Stimulated activated CD4-positive, alpha-beta T cell treated with anti-CD3 and anti-CD28 coated beads, Interleukin-12 subunit alpha, Interleukin-12 subunit beta, amount 100 ng/mL, for 4 hours (primary cell): ENCODE results near the gene MSI2.

Experiments used
- DNase-seq: peaks from one replicate; pipeline ENCODE4 v3.0.0-alpha.2; 2020

Gene MSI2

GRCh38 chr17:57655553-57655952 is 399.2 kb downstream of the MSI2 start:
- DNase-seq: no peak

DNA sequence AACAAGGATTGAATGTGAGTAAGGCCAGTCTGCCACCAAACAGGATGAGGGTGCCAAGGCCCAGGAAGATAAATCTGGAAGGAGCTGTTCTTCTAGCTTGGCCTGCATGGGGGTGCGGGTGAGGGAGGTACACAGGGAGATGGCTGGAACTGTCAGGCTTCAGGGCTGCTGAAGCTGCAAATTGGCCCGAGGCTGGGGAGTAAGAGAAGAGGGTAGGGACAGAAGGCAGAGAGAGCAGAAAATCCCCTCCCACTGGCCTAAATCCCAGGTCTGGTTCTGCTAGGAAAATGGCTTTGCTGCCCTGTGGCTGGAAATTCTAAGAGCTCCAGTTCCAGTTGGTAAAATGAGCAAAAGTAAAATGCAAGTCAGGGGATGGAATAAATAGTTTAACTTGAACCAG is 400.9 kb downstream of the MSI2 start:
- DNase-seq: no peak

- no peak for DNase-seq
These were observed 405.7 kb downstream of the MSI2 start for GRCh38 chr17:57662041-57662440.

GRCh38 chr17:57662644-57663308 is 406.5 kb downstream of the MSI2 start:
- DNase-seq: peak; percentile 25

DNA sequence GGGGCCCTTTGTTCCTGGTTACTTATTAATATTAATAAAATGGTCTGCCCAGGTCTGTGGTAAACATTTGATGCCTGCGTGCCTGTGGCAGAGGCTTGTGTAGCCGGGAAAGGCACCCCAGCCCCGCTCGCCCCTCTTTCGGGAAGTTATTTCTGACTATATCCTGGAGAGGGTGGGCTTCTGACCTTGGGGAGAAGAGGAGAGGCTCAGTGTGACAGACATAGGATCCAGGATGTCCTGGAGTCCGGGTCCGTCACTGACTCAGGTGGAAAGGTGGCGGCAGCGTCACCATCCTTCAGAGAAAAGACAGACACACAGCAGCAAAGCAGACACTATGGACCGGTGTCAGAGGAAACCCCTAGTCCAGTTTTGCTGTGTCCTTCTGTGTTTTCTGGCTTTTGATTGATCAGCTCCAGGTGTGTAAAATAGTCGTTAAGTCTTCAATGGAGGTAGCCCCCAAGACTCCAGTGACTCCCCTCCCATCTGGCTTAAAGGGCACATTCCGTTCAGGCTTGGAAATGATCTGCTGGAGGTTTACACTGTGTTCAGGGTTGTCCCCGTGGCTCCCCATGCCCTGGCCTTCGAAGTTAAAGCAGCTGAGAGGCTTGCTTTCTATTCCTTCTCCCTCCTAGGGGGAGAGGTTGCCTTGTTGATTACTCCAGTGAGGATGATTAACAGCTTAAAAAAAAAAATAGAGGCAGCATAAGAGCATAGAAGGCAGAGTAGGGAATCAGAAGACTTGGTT is 407.2 kb downstream of the MSI2 start:
- no peak for DNase-seq

GRCh38 chr17:57665128-57665527 is 408.8 kb downstream of the MSI2 start:
- no peak for DNase-seq

- no peak for DNase-seq
These were observed 409.4 kb downstream of the MSI2 start for GRCh38 chr17:57665696-57666095.

- no peak for DNase-seq
These were observed 410.0 kb downstream of the MSI2 start for GRCh38 chr17:57666201-57666870.

GRCh38 chr17:57666946-57667345 is 410.6 kb downstream of the MSI2 start:
- DNase-seq: no peak

DNA sequence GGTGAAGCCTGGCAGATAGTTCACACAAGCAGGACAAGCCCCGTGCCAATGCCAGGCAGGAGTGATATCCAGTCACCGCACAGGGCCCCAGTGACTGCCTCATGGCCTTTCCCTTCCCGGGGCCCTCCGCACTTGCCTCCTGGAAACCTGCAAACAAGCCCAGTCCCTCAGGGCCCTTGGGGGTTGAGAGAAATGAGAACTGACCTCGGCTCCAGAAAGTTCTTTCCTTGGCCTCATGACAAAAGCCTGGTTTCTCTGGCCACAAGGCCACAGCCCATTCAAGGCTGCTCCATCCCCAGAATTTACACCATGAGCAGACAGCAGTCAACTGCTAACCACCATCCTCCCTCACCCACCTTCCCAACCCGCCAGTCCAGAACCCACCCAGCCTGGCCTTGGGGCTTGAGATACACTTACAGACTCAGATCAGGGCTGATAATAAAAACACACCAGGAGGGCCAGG is 411.2 kb downstream of the MSI2 start:
- DNase-seq: no peak

DNA sequence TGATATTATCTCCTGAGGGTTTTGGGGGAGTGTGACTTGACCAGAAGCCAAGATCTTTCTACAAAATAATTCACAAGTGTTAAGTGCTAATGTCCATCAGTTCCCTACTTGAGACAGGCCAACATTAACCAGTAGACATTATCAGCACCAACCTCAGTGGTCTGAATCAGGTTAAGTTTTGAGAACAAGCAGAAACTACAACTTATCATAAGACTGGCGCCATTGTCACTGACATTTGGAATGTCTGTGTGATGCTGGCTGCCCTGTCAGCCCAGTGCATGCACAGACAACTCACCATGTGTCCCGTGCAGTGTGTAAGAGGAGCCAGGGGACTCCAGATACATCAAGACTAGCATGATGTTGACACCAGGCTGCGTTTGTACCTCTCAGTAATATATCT is 412.0 kb downstream of the MSI2 start:
- DNase-seq: no peak

DNA sequence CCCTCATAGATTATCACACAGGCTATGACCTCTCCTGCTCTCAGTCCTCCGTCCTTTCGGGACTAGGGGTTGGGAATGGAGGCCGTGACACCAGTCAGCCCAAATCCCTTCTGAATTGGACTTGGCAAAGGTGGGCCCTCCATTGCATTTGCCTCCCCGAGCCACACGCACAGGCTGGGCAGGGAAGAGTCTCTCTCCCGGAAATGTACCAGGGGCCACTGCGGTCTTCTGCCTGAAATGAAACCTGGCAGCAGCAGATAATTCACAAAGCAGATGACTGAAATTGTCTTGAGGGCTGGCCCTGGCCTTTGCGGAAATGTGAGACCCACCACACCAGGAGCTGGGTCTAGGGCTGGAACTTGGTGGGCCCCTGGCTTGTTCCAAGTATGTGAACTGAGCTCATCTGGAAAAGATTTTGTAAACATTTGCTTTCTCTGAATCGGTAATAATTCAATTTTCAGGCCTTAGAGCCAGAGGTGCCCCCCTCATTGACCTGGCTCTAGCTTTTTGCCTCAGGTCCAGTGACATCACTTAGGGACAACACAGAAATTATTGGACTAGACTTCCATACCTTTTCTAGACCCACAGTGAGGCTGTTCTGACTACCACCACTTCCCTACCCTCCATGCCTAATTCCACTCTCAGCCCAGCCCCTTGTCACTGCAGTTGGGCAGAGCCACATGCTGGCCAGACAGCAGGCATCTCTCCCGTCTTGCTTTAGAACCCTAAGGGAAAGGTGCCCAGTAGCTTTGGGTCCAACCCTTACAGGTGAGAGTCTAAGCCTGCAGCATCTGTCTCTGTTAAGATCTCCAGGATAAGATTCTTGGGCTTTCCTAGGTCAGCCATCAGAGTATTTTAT is 413.6 kb downstream of the MSI2 start:
- DNase-seq: no peak

- no peak for DNase-seq
These were observed 414.6 kb downstream of the MSI2 start for GRCh38 chr17:57670769-57671569.

- peak; percentile 57 for DNase-seq
These were observed 415.6 kb downstream of the MSI2 start for GRCh38 chr17:57671667-57672632.

DNA sequence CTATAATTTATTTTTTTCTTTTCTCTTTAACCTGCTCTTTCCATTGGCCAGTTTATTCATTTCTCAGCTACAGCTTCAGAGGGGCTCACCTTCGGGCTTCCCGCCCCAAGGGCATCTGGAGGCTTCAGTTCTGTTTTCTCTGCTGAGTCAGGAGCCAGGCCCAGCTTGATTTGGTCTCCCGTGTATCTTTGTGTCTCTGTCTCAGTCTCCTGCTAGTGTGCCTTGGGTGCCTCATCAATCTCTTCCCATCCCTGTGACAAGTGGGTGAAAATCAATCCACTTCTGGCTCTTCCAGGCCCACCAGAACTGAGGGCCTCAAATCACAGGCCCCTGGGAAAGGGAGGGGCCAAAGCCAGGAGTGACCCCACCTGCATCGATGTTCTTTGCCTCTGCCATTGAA is 416.6 kb downstream of the MSI2 start:
- no peak for DNase-seq

DNA sequence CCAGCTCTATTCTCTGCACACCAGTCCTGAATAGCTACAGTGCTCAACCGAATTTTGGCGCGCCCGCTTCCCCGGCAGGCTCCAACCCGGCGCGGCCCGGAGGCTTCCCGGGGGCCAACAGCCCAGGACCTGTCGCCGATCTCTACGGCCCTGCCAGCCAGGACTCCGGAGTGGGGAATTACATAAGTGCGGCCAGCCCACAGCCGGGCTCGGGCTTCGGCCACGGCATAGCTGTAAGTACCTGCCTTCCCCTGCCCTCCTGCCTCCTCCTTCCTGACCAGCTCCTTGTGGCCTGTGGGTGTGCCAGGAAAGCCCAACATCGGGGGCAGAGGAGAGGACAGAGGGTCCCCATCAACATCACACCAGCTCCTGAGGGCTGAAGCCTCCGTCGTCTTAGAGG is 418.6 kb downstream of the MSI2 start:
- no peak for DNase-seq

GRCh38 chr17:57675427-57676387 is 419.4 kb downstream of the MSI2 start:
- no peak for DNase-seq

- DNase-seq: no peak
These were observed 420.2 kb downstream of the MSI2 start for GRCh38 chr17:57676543-57676942.

DNA sequence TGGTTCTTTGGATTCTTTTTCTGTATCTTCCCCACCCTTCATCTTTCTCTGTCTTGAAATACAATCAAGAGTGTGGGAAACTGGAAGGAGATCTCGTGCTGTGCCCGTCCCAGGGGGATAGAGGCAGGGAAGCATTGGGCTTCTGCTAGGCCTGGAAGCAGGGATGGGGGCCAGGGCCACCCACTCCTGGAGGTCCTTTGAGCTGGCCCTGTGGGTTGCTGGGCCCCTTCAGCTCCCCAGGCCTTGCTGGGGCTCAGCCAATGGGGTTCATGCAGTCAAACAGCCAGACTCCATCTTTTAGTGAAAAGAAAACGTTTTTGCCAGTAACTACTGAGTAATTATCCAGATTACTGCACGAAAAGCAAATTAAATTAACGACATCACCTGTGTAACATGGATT is 421.0 kb downstream of the MSI2 start:
- DNase-seq: no peak

GRCh38 chr17:57677858-57678257 is 421.5 kb downstream of the MSI2 start:
- DNase-seq: no peak
